Measurements from ENCODE around the gene AKAP1.

Gene AKAP1

GRCh38 chr17:57107498-57108101 lies 22.6 kb downstream of the AKAP1 start:
- no peak for DNase-seq

GRCh38 chr17:57108671-57109392 lies 23.8 kb downstream of the AKAP1 start:
- no peak for DNase-seq

GRCh38 chr17:57109393-57110151 lies 24.5 kb downstream of the AKAP1 start:
- no peak for DNase-seq

- DNase-seq = no peak
Measured at GRCh38 chr17:57110152-57110542, 25.1 kb downstream of the AKAP1 start.

- no peak for DNase-seq
Measured at GRCh38 chr17:57110579-57111325, 25.7 kb downstream of the AKAP1 start.

GRCh38 chr17:57111386-57111785 lies 26.3 kb downstream of the AKAP1 start:
- no peak for DNase-seq

GRCh38 chr17:57113011-57113410 lies 28.0 kb downstream of the AKAP1 start:
- DNase-seq = no peak

- no peak for DNase-seq
Measured at GRCh38 chr17:57113656-57114055, 28.6 kb downstream of the AKAP1 start.

- DNase-seq = peak; percentile 58
Measured at GRCh38 chr17:57114085-57114673, 29.1 kb downstream of the AKAP1 start.

GRCh38 chr17:57115377-57115776 lies 30.3 kb downstream of the AKAP1 start:
- DNase-seq = no peak

- DNase-seq = no peak
Measured at GRCh38 chr17:57115916-57116315, 30.9 kb downstream of the AKAP1 start.

GRCh38 chr17:57117798-57118197 lies 32.8 kb downstream of the AKAP1 start:
- DNase-seq = no peak

- no peak for DNase-seq
Measured at GRCh38 chr17:57120814-57121213, 35.8 kb downstream of the AKAP1 start.

- DNase-seq = no peak
Measured at GRCh38 chr17:57121308-57122042, 36.4 kb downstream of the AKAP1 start.

- DNase-seq = no peak
Measured at GRCh38 chr17:57124053-57124452, 39.0 kb downstream of the AKAP1 start.

- DNase-seq = no peak
Measured at GRCh38 chr17:57125406-57125805, 40.4 kb downstream of the AKAP1 start.

- DNase-seq = no peak
Measured at GRCh38 chr17:57125866-57126265, 40.8 kb downstream of the AKAP1 start.

- peak; percentile 85 for DNase-seq
Measured at GRCh38 chr17:57130708-57131461, 45.8 kb downstream of the AKAP1 start.

- no peak for DNase-seq
Measured at GRCh38 chr17:57132663-57133062, 47.6 kb downstream of the AKAP1 start.

- DNase-seq = no peak
Measured at GRCh38 chr17:57133486-57133885, 48.4 kb downstream of the AKAP1 start.
